ENCODE measurements around the gene KIAA1755. TPM values are rescaled to one million over a fixed set of nuclear protein-coding genes. Genes with fewer than 3 reads are reported as not detected.

KIAA1755 gene
- total RNA-seq, 1 donor from 2014 or later: 7.9 TPM

DNA sequence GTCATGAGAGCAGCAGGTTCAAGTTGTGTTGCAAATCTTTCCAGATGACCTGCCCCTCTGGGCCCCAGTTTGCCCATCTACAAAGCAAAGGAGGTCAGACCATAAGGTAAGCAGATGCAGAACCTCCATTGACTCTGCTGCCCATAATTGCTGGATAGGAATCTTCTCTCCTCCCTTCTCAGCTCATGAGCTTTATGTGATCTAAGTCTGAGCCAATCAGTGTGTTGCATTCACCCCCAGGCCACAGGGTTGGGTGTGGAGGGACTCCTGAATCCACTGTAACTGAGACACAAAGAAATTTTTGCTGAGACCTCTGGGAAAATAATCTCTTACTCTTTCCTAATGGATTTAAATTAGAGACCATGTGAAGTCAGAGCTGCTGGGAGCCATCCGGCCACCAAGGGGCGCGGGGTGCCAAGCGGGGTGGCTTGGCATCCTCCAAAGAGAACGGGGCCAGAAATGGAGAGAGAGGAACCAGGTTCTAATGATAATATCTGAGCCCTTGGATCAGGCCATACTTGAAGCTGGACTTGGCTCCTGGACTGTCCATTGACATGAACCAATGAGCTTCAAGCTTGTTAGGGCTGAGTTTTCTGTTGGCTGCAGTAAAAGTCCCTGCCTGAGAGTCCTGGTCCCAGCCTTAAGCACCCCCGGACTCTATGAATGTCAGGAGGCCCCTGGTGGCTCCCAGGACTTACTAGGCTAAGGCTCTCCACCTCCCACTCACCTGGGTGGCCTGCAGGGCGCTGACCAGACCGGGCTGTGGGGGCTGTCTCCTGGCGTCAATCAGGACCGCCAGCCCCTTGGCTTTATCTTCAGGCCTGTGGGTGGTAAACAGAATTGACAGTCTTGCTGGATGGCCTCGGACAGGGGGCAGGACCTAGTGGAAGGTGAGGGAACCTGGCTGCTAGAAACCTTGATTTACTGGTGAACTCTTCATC, 32.8 kb downstream of the KIAA1755 start:
- ATAC-seq (no peak), DNase-seq (ENCODE audit: missing footprints) (no peak)
- intact Hi-C loops (cut with DNase I): loop anchor here (10.0 kb wide), 2 partner anchors 177 to 593 kb away; no protein-coding TSS in a partner anchor

DNA sequence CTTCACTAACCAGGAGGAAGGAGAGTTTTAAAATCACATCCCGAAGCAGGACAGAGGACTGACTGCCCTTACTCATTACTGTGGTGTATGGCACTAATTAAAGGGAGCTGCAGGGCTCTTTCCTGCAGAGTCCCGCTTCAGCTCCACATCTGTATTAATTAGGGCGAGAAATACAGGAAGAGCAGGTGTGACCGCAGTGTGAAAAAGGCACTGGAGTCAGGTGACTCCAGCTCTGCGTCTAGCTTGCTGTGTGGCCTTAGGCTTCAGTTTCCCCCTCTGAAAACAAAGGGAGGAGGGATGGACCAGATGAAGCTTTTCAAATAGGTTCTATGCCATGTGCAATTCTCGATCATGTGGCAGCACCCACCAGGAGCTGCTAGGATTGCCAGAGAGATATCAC, 34.0 kb downstream of the KIAA1755 start:
- intact Hi-C loops (cut with DNase I): loop anchor here (10.0 kb wide), 2 partner anchors 178 to 592 kb away; no protein-coding TSS in a partner anchor
- DNase-seq (ENCODE audit: missing footprints) (no peak), ATAC-seq (no peak)

- ATAC-seq (no peak), DNase-seq (ENCODE audit: missing footprints) (no peak)
- intact Hi-C loops (cut with DNase I): loop anchor here (10.0 kb wide), 2 partner anchors 179 to 591 kb away; no protein-coding TSS in a partner anchor
These were observed 34.7 kb downstream of the KIAA1755 start for GRCh38 chr20:38225900-38226263.

DNA sequence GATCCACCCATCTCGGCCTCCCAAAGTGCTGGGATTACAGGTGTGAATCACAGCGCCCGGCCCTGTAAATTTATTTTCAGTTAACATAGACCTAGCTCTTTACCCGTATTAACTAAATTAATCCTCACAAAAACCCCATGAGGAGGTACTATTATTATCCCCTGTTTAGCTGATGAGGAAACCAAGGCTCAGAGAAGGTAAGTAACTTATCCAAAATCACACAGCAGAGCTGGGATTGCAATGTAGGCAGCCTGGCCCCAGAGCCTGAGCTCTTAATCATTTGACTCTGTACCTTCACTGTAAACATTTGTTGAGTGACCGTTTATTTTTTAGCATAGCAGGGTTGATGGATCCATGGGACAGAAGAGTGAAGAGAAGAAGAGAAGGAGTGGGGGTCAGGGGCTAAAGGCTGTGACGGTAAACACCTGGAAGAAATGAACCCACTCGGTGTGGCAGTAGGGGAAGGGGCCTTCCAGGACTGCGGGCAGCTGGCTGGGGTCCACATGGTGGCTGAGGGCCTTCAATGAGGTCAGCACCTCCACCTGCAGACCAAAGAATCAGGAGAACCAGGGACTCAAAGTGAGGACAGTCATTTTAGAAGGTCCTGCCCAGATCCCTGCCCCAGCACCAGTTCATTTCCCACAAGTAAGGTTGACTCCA, 35.2 kb downstream of the KIAA1755 start:
- intact Hi-C loops (cut with DNase I): loop anchor here (10.0 kb wide), 2 partner anchors 179 to 591 kb away; no protein-coding TSS in a partner anchor
- ATAC-seq (no peak), DNase-seq (ENCODE audit: missing footprints) (no peak)

DNA sequence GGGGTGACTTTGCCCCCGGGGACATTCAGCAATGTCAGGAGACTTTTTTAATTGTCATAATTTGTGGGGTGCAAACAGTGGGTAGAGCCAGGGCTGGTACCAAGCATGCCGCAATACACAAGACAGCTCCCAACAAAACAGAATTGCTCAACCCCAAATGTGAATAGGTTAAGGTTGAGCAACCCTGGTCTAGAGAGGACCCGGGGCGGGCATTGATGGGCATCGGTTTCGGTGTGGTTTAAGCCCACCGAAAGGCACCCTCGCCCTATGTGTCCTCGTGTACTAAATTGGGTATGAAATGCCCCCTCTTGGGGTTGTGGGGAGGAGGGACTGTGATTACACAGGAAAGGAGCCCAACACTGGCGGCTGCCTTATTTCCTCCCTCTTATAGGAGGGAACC, 36.0 kb downstream of the KIAA1755 start:
- no peak for DNase-seq (ENCODE audit: missing footprints)
- ATAC-seq: no peak
- intact Hi-C loops (cut with DNase I): loop anchor here (10.0 kb wide), 2 partner anchors 180 to 590 kb away; no protein-coding TSS in a partner anchor

GRCh38 chr20:38223743-38224100, 36.8 kb downstream of the KIAA1755 start:
- DNase-seq (ENCODE audit: missing footprints): no peak
- ATAC-seq: no peak
- intact Hi-C loops (cut with DNase I): loop anchor here (10.0 kb wide), 2 partner anchors 181 to 589 kb away; no protein-coding TSS in a partner anchor

GRCh38 chr20:38222923-38223742, 37.4 kb downstream of the KIAA1755 start:
- intact Hi-C loops (cut with DNase I): loop anchor here (1.0 to 10.0 kb wide), 5 partner anchors 58 to 659 kb away; partner anchors contain the start of gene TGM2
- DNase-seq (ENCODE audit: missing footprints) (no peak), ATAC-seq (no peak)

DNA sequence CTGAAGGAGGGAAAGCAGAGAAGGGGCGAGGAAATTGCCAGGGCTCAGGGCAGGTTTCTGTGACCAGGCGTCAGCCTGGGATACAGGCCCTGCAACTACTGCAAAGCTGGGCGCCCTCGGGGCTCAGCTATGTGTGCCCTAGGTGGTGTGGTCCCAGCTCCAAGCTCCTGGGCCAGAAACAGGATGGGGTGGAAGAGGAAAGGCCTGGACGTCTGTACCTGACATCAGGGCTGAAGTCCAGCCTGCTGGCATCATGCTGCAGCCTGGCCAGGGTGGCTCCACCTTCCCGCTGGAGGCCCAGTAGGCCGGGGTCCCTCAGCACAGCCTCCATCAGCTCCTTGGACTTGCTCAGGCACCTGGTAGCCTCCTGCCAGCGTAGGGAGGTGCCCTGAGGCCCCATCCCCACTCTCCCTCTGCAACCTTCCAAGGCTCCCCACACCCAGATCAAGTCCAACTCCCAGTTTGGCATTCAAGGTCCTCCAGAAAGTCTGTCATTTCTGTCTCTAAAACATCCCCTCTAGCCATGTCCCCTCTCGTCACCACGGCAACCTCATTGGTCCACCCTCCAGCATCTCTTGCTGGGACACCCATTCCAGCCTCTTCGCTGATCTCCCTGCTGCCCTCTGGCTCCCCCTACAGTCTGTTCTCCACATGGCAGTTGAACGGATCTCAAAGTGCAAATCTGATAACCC, 38.2 kb downstream of the KIAA1755 start:
- ATAC-seq: peak; percentile 38
- DNase-seq (ENCODE audit: missing footprints): no peak
- intact Hi-C loops (cut with DNase I): loop anchor here (1.0 to 10.0 kb wide), 5 partner anchors 57 to 658 kb away; partner anchors contain the start of gene TGM2

DNA sequence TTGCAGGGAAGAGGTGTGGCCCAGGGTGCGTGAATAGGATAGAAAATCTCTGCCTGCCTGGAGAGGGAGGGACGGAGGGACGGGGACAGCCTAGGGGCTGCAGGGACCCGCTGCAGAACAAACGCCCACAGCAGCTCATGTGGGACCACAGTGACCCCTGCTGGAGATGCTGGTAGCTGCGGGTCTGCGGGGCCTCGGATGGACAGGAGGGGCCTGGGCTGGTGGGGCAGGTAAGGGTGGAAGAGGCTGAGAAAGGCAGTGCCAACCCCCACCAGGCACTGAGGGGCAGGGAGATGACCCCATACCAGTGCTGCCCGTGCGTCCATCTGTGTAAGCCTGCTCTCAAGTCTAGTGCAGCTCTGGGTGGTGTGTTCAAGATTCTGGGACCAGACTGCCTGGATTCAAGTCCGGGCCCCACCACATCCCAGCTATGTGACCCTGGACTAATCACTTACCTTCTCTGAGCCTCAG, 39.4 kb downstream of the KIAA1755 start:
- peak; percentile 81 for DNase-seq (ENCODE audit: missing footprints)
- ATAC-seq: peak; percentile 60
- intact Hi-C loops (cut with DNase I): loop anchor here (10.0 kb wide), 2 partner anchors 184 to 586 kb away; no protein-coding TSS in a partner anchor

DNA sequence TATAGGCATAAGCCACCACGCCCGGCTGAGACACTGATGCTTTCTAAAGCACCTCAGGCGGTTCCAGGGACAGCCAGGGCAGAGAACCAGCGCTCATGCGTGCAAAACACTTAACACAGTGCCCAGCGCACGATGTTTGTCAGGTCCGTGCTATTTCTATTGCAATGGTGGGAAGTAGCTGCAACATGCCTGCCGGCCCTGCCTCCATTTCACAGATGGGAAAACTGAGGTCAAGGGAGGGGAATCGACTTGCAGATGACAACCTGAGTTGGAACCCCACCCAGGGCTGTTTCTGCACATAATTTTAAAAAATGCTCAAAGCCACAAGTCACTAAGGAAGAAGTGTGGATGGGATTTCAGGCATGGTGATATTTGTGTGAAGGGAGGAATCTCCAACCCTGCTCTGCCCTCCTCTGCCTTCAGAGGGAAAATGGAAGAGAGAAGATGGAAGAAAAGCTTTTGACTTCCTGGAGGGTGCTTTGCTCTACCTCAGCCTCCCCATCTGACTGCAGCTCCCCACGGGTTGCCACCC, 39.9 kb downstream of the KIAA1755 start:
- ATAC-seq (no peak), DNase-seq (ENCODE audit: missing footprints) (no peak)
- intact Hi-C loops (cut with DNase I): loop anchor here (10.0 kb wide), 2 partner anchors 184 to 586 kb away; no protein-coding TSS in a partner anchor

DNA sequence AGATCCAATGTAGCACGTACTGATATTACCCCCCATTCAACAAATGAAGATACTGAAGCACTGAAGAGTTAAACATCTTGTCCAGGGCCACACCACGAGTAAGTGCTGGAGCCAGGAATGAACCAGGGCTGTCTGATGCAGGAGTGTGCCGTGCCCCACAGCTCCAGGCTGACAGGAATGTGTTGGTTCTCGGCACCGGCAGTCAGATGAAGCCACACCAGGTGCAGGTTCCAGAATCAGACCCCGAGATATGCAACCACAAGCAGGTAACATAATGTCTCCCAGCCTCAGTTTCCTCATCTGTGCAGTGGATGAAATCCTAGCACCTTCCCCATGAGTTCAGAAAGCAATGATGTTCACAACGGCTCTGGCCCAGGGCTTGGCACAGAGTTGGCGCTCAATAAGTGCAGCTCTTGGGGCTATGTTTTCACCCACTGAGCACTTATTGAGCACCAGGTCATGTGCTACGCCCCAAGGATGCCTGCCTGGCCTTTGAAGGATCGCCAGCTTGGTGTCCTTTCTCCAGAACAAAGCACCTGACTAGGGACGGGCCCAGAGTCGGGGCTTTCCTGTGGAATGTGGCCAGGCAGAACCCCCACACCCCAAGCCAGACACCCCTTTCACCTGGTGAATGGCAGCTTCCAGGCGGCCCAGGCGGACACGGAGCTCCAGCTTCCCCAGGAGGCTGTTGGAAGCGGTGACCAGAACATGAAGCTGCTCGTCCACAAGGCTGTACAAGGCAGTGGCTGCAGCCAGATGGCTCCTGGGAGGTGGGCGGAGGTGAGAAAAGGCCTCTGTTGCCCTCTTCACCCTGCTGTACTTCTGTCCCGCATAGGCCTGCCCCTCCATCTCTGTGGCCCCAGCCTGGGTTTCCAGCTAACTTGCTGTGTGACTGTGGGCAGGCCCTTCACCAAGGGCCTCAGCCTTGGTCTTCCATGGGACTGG, 41.3 kb downstream of the KIAA1755 start:
- no peak for DNase-seq (ENCODE audit: missing footprints)
- intact Hi-C loops (cut with DNase I): no loop called here
- ATAC-seq: no peak

DNA sequence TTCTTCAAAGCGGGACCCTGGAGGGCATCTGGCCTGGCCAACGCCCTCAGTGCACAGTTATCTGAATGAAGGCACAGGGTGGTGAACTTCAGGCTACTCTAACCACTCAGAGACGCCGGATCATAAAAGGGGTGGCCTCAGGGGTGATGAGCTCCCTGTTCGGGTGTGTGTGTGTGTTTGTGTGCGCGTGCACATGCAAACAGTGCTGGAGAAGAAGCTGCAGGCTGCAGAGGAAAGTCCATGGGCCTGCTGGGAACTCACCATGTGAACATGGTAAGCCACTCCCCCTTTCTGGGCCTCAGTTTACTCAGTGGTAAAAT, 42.0 kb downstream of the KIAA1755 start:
- DNase-seq (ENCODE audit: missing footprints) (no peak), ATAC-seq (no peak)
- intact Hi-C loops (cut with DNase I): no loop called here

DNA sequence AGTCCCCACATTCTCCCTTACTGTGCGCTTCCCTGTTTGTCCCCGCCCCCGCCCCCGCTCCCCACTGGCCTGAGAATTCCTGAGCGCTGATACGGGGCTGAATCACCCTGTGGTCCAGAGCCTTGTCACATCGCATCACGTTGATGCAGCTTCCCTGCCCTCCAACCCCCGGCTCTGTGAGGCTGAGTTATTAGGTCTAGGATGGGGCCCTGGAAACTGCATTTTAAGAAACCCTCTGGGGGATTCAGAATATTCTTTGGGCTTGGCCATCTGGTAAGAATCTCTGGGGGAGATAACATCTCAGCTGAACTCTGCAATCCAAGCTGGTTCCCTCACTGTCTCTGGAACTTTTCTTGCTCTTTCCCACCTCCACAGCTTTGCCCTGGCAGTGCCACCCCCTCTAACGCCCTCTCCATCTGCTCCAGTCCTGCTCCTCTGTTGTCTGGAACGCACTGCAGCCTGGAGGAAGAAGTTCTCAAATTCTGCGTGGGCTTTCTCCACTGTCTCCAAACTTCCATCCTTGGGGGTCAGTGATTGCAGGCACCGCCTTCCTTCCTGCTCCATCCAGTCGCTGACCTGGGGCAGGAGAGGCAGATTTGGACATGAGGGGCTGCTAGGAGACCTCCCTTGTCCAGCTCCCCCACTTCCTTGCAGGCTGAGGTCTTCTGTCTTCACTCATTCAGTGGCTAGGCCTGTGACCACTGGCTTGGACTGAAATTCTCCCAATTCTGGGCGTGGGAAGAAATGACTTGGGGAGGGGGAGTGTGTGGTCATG, 42.6 kb downstream of the KIAA1755 start:
- DNase-seq (ENCODE audit: missing footprints) (no peak), ATAC-seq (peak; percentile 11)
- intact Hi-C loops (cut with DNase I): no loop called here

DNA sequence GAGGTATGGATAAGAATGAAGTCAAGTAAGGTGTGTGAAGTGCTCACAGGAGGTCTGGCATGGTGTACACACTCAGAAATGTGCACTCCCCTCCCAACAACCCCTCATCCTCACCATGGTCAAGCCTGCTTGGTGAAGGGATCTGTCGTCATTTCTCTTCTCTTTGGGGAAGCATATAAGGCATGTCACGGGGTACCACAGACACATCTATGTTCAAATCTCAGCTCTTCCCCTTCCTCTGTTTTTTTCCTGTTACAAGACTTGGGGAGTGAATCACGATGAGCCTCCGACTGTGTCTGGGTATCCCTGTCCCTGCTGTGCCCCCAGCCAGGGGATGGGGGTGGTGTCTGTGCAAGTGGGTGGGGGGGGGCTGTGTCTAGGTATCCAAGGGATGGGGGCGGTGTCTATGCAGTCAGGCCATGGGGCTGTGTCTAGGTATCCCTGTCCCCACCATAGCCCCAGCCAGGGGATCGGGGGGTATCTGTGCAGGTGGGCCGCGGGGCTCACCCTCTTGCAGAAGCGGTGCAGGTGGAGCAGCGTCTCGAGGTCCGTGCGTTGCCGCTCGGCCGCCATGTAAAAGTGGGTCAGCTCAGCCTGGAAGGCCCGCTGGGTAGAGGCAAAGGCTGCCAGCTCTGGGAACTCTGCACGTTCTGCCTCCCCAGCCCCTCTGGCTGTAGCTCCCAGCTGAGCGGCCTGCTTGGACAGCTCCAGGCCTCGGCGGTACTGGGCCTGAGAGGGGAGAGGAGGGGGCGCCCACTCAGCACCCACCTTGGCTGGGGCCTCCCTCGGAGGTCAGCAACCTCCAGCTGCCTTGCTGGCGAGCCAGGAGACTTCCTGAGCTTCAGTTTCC, 43.6 kb downstream of the KIAA1755 start:
- intact Hi-C loops (cut with DNase I): no loop called here
- ATAC-seq (no peak), DNase-seq (ENCODE audit: missing footprints) (no peak)

DNA sequence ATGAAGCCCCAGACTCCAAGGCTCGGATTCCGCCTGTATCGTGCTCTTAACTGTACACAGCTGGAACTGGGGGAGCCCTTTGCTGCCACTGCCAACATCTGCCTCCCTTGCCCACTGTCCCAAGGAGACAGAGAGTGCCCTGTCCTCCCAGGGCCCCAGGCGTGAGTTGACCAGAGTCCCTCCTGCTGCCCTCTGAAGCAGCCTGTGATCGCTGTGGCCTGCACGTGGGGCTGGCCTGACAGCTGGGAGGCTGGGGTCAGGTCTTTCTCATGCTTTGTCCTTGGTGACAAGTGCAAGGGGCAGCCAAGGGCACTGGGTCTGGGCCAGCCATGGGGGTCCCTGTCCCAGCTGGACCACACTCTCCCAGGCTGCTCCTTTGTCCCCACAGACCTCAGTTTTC, 44.3 kb downstream of the KIAA1755 start:
- intact Hi-C loops (cut with DNase I): no loop called here
- DNase-seq (ENCODE audit: missing footprints) (no peak), ATAC-seq (no peak)
